GM12878 (cell line): ENCODE results near the gene CTSL.
A peak's percentile ranks its signal among the peaks of the same experiment; 100 is the strongest.

Experiments
- BHLHE40 ChIP-seq, 2 experiments: fragments of 450-650 bp in 1 of 2; IDR thresholded peaks; 2 replicates each; pipeline ENCODE4 v1.6.1; 2011 to 2017; ENCODE audit warnings: low read depth in 2 of 2, borderline replicate concordance in 1 of 2, improper control_type of control experiment in 1 of 2, low read length in 1 of 2, mild to moderate bottlenecking in 1 of 2
- CTCF ChIP-seq, 3 experiments: IDR thresholded peaks in 2 of 3; conservative IDR thresholded peaks in 1 of 3; 2 replicates each; pipeline ENCODE4 v1.5.1; 2011; ENCODE audit warnings: low read depth in 3 of 3, low read length in 3 of 3, mild to moderate bottlenecking in 3 of 3, control low read depth in 2 of 3, moderate library complexity in 2 of 3, inconsistent platforms in 1 of 3, mixed read lengths in 1 of 3; ENCODE audit not compliant: control insufficient read depth in 2 of 3, insufficient read depth in 1 of 3; ENCODE audit errors: extremely low read depth in 1 of 3
- SIN3A ChIP-seq: IDR thresholded peaks from 2 replicates; pipeline ENCODE4 v1.6.1; 2012; ENCODE audit warnings: low read depth, low read length, improper control_type of control experiment
- SMARCA5 ChIP-seq: fragments of 450-650 bp; IDR thresholded peaks from 2 replicates; pipeline ENCODE4 v1.6.1; 2017; ENCODE audit warnings: mild to moderate bottlenecking
- SP1 ChIP-seq: IDR thresholded peaks from one replicate; pipeline ENCODE4 v1.6.1; 2011; ENCODE audit warnings: low read depth, low read length
- SRF ChIP-seq, 2 experiments: IDR thresholded peaks; 2 replicates each; pipeline ENCODE4 v1.6.1; 2011; ENCODE audit warnings: low read depth in 2 of 2, low read length in 2 of 2, mild to moderate bottlenecking in 1 of 2, moderate library complexity in 1 of 2
- STAT3 ChIP-seq: IDR thresholded peaks from 2 replicates; pipeline ENCODE4 v1.6.1; 2011; ENCODE audit warnings: low read depth, low read length, improper control_type of control experiment
- USF2 ChIP-seq: IDR thresholded peaks from 2 replicates; pipeline ENCODE4 v1.6.1; 2011; ENCODE audit warnings: low read depth, low read length, improper control_type of control experiment, borderline replicate concordance
- ZNF207 ChIP-seq: fragments of 450-650 bp; IDR thresholded peaks from 2 replicates; pipeline ENCODE4 v1.6.1; 2014; ENCODE audit warnings: antibody characterized with exemption, mild to moderate bottlenecking, borderline replicate concordance

GRCh38 chr9:87684627-87685219 is 41.2 kb upstream of the CTSL start:
- no peak for TF ChIP-seq SRF (IDR thresholded peaks at IDR 0.05; ENCODE audit: low read depth in 2 of 2, low read length in 2 of 2)
- no peak for TF ChIP-seq BHLHE40 (IDR thresholded peaks at IDR 0.05; ENCODE audit: borderline replicate concordance in 1 of 2, low read depth in 2 of 2, low read length in 1 of 2)
- peak; percentile 30 to 43 (median 36); a peak in 2 of 6 replicates for TF ChIP-seq CTCF (IDR thresholded peaks at IDR 0.05 in 2 of 3, conservative IDR thresholded peaks at IDR 0.05 in 1 of 3; ENCODE audit: control insufficient read depth in 2 of 3, extremely low read depth in 1 of 3, insufficient read depth in 1 of 3, low read depth in 3 of 3, low read length in 3 of 3)
- no peak for TF ChIP-seq SIN3A
- no peak for TF ChIP-seq USF2
- no peak for TF ChIP-seq SP1
- TF ChIP-seq ZNF207 = no peak
- TF ChIP-seq SMARCA5 = no peak
- TF ChIP-seq STAT3 = no peak
